HEK293T (cell line): Measurements from ENCODE around the gene SUGP1.

Experiments
- CTCF ChIA-PET: fragments of 350-600 bp; formaldehyde crosslinking; extraction: SDS; loops from one replicate; lab custom pipeline; 2021; ENCODE audit warnings: antibody characterized with exemption, inconsistent platforms; lab: Yijun Ruan, JAX
- POLR2A ChIA-PET: fragments of 350-600 bp; formaldehyde crosslinking; extraction: SDS; loops from one replicate; lab custom pipeline; 2020; ENCODE audit warnings: antibody characterized with exemption, inconsistent platforms; lab: Yijun Ruan, JAX
- DNase-seq: peaks from one replicate; pipeline ENCODE4 v3.0.0; 2012; ENCODE audit warnings: mixed read lengths; ENCODE audit errors: extremely low spot score
- ARNT ChIP-seq: fragments of 450-650 bp; IDR thresholded peaks from 2 replicates; pipeline ENCODE4 v1.6.1; 2017; ENCODE audit warnings: mild to moderate bottlenecking
- BHLHE40 ChIP-seq: fragments of 450-650 bp; IDR thresholded peaks from 2 replicates; pipeline ENCODE4 v1.6.1; 2016; ENCODE audit warnings: mild to moderate bottlenecking, moderate library complexity, borderline replicate concordance
- CTBP1 ChIP-seq: fragments of 450-650 bp; IDR thresholded peaks from 2 replicates; pipeline ENCODE4 v1.6.1; 2016; ENCODE audit warnings: borderline replicate concordance
- ELF4 ChIP-seq: fragments of 450-650 bp; IDR thresholded peaks from 2 replicates; pipeline ENCODE4 v1.6.1; 2017; ENCODE audit warnings: antibody characterized with exemption
- FOXA1 ChIP-seq: fragments of 450-650 bp; IDR thresholded peaks from 2 replicates; pipeline ENCODE4 v1.6.1; 2016; ENCODE audit warnings: mild to moderate bottlenecking
- FOXK2 ChIP-seq: fragments of 450-650 bp; IDR thresholded peaks from 2 replicates; pipeline ENCODE4 v1.6.1; 2016; ENCODE audit warnings: mild to moderate bottlenecking
- FOXM1 ChIP-seq: fragments of 450-650 bp; IDR thresholded peaks from 2 replicates; pipeline ENCODE4 v1.6.1; 2017; ENCODE audit warnings: mild to moderate bottlenecking, borderline replicate concordance
- HDGF ChIP-seq: fragments of 450-650 bp; IDR thresholded peaks from 2 replicates; pipeline ENCODE4 v1.6.1; 2017; ENCODE audit warnings: antibody characterized with exemption, borderline replicate concordance
- L3MBTL2 ChIP-seq: fragments of 450-650 bp; conservative IDR thresholded peaks from 2 replicates; pipeline ENCODE4 v1.6.1; 2016; ENCODE audit warnings: mild to moderate bottlenecking
- LEF1 ChIP-seq: fragments of 450-650 bp; IDR thresholded peaks from 2 replicates; pipeline ENCODE4 v1.6.1; 2017; ENCODE audit warnings: mild to moderate bottlenecking, borderline replicate concordance
- NFRKB ChIP-seq: fragments of 450-650 bp; IDR thresholded peaks from 2 replicates; pipeline ENCODE4 v1.6.1; 2016; ENCODE audit warnings: mild to moderate bottlenecking, moderate library complexity
- SP1 ChIP-seq: fragments of 450-650 bp; IDR thresholded peaks from 2 replicates; pipeline ENCODE4 v1.6.1; 2017
- SUZ12 ChIP-seq: fragments of 450-650 bp; IDR thresholded peaks from 2 replicates; pipeline ENCODE4 v1.6.1; 2016; ENCODE audit warnings: mild to moderate bottlenecking
- TARDBP ChIP-seq: fragments of 450-650 bp; IDR thresholded peaks from 2 replicates; pipeline ENCODE4 v1.6.1; 2016
- ZNF384 ChIP-seq: fragments of 450-650 bp; IDR thresholded peaks from 2 replicates; pipeline ENCODE4 v1.6.1; 2016
- TF ChIP-seq, protein P1 (sequence below): fragments of 450-650 bp; IDR thresholded peaks from 2 replicates; pipeline ENCODE4 v1.6.1; 2016

The SUGP1 gene

GRCh38 chr19:19341026-19341425 is 20.7 kb upstream of the SUGP1 start:
- DNase-seq = no peak
- TF ChIP-seq ARNT (no peak), NFRKB (no peak), BHLHE40 (no peak), ELF4 (no peak), SUZ12 (no peak), SP1 (no peak), HDGF (no peak), FOXA1 (no peak), FOXM1 (no peak), LEF1 (no peak), TARDBP (no peak), FOXK2 (no peak), L3MBTL2 (no peak), CTBP1 (no peak), ZNF384 (no peak)
- TF ChIP-seq, protein P1, sequence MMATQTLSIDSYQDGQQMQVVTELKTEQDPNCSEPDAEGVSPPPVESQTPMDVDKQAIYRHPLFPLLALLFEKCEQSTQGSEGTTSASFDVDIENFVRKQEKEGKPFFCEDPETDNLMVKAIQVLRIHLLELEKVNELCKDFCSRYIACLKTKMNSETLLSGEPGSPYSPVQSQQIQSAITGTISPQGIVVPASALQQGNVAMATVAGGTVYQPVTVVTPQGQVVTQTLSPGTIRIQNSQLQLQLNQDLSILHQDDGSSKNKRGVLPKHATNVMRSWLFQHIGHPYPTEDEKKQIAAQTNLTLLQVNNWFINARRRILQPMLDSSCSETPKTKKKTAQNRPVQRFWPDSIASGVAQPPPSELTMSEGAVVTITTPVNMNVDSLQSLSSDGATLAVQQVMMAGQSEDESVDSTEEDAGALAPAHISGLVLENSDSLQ = no peak
- CTCF ChIA-PET = interaction anchor here (1.6 kb wide), 1 partner anchor 11 kb away, joined by 7 read pairs; no protein-coding TSS in a partner anchor
- POLR2A ChIA-PET = interaction anchor here (1.0 kb wide), 1 partner anchor 17 kb away, joined by 4 read pairs; no protein-coding TSS in a partner anchor

DNA sequence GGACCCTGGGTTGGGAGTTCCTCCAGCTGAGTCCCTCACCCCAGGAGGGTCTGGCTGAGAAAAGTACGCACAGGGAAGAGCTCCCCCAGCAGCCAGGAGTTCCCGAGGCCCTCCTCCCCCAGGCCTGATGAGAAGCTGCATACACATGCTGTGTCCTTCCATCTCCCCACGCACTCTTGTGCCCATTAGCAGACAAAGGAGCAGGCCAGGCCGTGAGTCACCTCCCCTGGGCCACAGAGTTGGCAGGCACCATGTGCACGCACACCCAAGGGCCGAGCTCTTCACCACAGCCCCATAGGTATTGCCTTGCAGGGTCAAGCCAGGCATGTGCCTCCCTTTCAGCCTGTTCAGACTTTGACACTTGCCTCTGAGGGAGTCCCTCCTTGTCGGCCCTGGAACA is 17.8 kb upstream of the SUGP1 start:
- CTCF ChIA-PET = no interaction called here

GRCh38 chr19:19337120-19337519 is 16.8 kb upstream of the SUGP1 start:
- no peak for TF ChIP-seq ZNF384
- no peak for TF ChIP-seq SP1
- TF ChIP-seq, protein P1 = no peak
- no peak for TF ChIP-seq FOXA1
- no peak for TF ChIP-seq SUZ12
- TF ChIP-seq HDGF = no peak
- no peak for TF ChIP-seq FOXK2
- TF ChIP-seq ELF4 = no peak
- no peak for TF ChIP-seq CTBP1
- no peak for TF ChIP-seq FOXM1
- TF ChIP-seq LEF1 = no peak
- no peak for TF ChIP-seq BHLHE40
- TF ChIP-seq TARDBP = no peak
- no peak for TF ChIP-seq NFRKB
- TF ChIP-seq L3MBTL2 = no peak
- TF ChIP-seq ARNT = no peak
- DNase-seq = no peak
- ChIA-PET CTCF (no interaction called here), POLR2A (no interaction called here)

More for the DNA sequence above, 17.8 kb upstream of the SUGP1 start:
- no peak for TF ChIP-seq L3MBTL2
- no peak for TF ChIP-seq LEF1
- TF ChIP-seq ELF4 = no peak
- no peak for TF ChIP-seq TARDBP
- TF ChIP-seq SP1 = no peak
- TF ChIP-seq SUZ12 = no peak
- TF ChIP-seq, protein P1 = no peak
- POLR2A ChIA-PET = interaction anchor here (0.5 kb wide), 1 partner anchor 141 kb away, joined by 3 read pairs; no protein-coding TSS in a partner anchor
- no peak for DNase-seq

DNA sequence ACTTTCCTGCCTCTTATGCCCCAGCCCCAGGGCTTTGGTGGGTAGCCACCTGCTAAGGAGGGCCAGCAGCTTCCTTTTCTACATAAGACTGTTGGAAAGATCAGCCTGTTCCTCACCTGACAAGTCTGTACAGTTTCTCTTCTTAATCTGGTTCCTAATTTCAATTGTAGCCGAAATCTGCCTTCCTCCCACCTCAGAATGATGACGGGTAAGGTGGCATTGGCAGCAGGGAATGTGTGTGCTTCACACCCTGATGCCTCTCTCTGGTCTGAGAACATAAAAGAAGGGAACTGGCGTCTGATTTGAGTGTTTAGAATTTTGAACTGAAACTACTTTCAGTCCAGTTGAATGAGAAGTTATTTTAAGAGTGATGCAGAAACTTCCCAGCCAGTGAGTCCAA is 16.3 kb upstream of the SUGP1 start:
- no peak for DNase-seq
- ChIA-PET CTCF (no interaction called here), POLR2A (no interaction called here)
- TF ChIP-seq BHLHE40 (no peak), LEF1 (no peak), ZNF384 (no peak), FOXA1 (no peak), NFRKB (no peak), HDGF (no peak), TARDBP (no peak), CTBP1 (no peak), ELF4 (no peak), FOXM1 (no peak), SUZ12 (no peak), ARNT (no peak)
- TF ChIP-seq, protein P1 = no peak

GRCh38 chr19:19335408-19336158 is 15.3 kb upstream of the SUGP1 start:
- ChIA-PET CTCF (no interaction called here), POLR2A (no interaction called here)
- no peak for DNase-seq
- TF ChIP-seq ARNT = no peak
- TF ChIP-seq NFRKB = no peak

DNA sequence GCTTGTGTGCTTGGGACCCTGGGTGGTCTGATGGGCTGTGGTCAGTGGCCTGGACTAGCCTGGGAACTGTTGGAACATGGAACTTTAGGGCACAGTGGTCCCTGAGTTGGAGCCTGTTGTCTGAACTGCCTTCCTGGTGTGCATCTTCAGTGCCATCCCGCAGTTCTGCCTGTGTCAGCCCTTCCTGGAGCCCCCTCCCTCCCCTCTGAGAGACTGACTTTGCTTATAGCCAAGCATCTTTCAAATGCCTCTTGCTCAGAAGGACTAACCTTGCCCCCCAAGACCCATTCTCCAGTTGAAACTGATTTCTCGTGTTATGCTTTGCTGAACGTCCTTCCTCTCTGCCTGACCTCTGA is 14.7 kb upstream of the SUGP1 start:
- ChIA-PET POLR2A (no interaction called here), CTCF (no interaction called here)
- DNase-seq = no peak
- TF ChIP-seq FOXM1 (no peak), HDGF (no peak), SP1 (no peak), ZNF384 (no peak), SUZ12 (no peak), L3MBTL2 (no peak), TARDBP (no peak), FOXA1 (no peak), LEF1 (no peak), BHLHE40 (no peak), ARNT (no peak)
